Measurements from ENCODE around the gene PWP2. TPM values are rescaled to one million over a fixed set of nuclear protein-coding genes. Genes with fewer than 3 reads are reported as not detected.
"Not testable (repeated sequence)": the region's sequence is repeated elsewhere in the genome, so short reads cannot be mapped to it uniquely, and the experiment has no call there.

Gene PWP2
- total and polyA plus RNA-seq, 2 donors (not counting 1 experiment from before 2014, with no cell fraction given) = 3.6 to 13.5 TPM

DNA sequence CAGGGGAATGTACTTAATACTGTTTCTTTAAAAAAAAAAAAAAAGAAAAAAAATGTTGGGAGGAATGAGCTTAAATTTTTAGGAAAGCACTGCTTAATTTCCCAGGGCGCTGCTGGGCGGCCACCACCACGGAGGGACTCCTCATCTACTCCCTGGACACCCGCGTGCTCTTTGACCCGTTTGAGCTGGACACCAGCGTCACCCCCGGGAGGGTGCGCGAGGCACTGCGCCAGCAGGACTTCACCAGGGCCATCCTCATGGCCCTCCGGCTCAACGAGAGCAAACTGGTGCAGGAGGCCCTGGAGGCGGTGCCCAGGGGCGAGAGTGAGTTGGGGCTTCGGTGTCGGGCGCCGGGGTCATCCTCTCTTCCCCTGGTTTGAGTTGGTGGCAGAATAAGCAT lies 20.6 kb downstream of the PWP2 start:
- H4K20me1 ChIP-seq (ENCODE audit: control insufficient read depth, insufficient read depth, low read length, poor library complexity, severe bottlenecking); ATAC-seq (ENCODE audit: low read depth); H3K4me1 Mint-ChIP-seq; H3K27me3 Mint-ChIP-seq; H3K4me3 ChIP-seq (ENCODE audit: control extremely low read depth in 1 of 5, extremely low read depth in 1 of 5, insufficient read depth in 1 of 5, low read depth in 2 of 5, low read length in 4 of 5); intact Hi-C loops (cut with micrococcal nuclease); H3K9me3 ChIP-seq (ENCODE audit: control extremely low read depth in 1 of 3, control insufficient read depth in 2 of 3, insufficient read depth in 1 of 3, low read length in 2 of 3); H3K4me1 ChIP-seq (ENCODE audit: control insufficient read depth in 2 of 2, insufficient read depth in 2 of 2, low read length in 2 of 2); H3K79me2 ChIP-seq (ENCODE audit: control insufficient read depth, insufficient read depth, low read length); CTCF ChIA-PET; H3K4me3 Mint-ChIP-seq; H3K27ac Mint-ChIP-seq; H2AFZ ChIP-seq (ENCODE audit: insufficient read depth, low read depth, low read length, poor library complexity, severe bottlenecking); POLR2A ChIA-PET; H3K36me3 ChIP-seq (replicated peaks in 1 of 2; ENCODE audit: control extremely low read depth in 1 of 2, control insufficient read depth in 1 of 2, extremely low read depth in 1 of 2, insufficient read depth in 2 of 2, low read length in 1 of 2); H3K9ac ChIP-seq (ENCODE audit: low read length); H3K27ac ChIP-seq (ENCODE audit: low read length in 2 of 2); H3K9me3 Mint-ChIP-seq (ENCODE audit: insufficient read depth); H3K4me2 ChIP-seq (replicated peaks; ENCODE audit: low read depth, low read length, poor library complexity, severe bottlenecking); DNase-seq; H3K27me3 ChIP-seq (replicated peaks in 1 of 4; ENCODE audit: control extremely low read depth in 1 of 4, control insufficient read depth in 3 of 4, insufficient read depth in 4 of 4, low read length in 3 of 4): not testable (repeated sequence)
- no CpG with 5 or more reads among the region's 19 CpGs for WGBS (ENCODE audit: insufficient coverage)

- H3K9ac ChIP-seq (ENCODE audit: low read length); H3K36me3 ChIP-seq (replicated peaks in 1 of 2; ENCODE audit: control extremely low read depth in 1 of 2, control insufficient read depth in 1 of 2, extremely low read depth in 1 of 2, insufficient read depth in 2 of 2, low read length in 1 of 2); ATAC-seq (ENCODE audit: low read depth); H3K9me3 ChIP-seq (ENCODE audit: control extremely low read depth in 1 of 3, control insufficient read depth in 2 of 3, insufficient read depth in 1 of 3, low read length in 2 of 3); H3K27ac ChIP-seq (ENCODE audit: low read length in 2 of 2); H3K27me3 ChIP-seq (replicated peaks in 1 of 4; ENCODE audit: control extremely low read depth in 1 of 4, control insufficient read depth in 3 of 4, insufficient read depth in 4 of 4, low read length in 3 of 4); H3K27me3 Mint-ChIP-seq; intact Hi-C loops (cut with micrococcal nuclease); POLR2A ChIA-PET; H3K4me2 ChIP-seq (replicated peaks; ENCODE audit: low read depth, low read length, poor library complexity, severe bottlenecking); H3K4me3 ChIP-seq (ENCODE audit: control extremely low read depth in 1 of 5, extremely low read depth in 1 of 5, insufficient read depth in 1 of 5, low read depth in 2 of 5, low read length in 4 of 5); H3K4me1 Mint-ChIP-seq; H3K27ac Mint-ChIP-seq; H3K4me1 ChIP-seq (ENCODE audit: control insufficient read depth in 2 of 2, insufficient read depth in 2 of 2, low read length in 2 of 2); H3K79me2 ChIP-seq (ENCODE audit: control insufficient read depth, insufficient read depth, low read length); CTCF ChIA-PET; H4K20me1 ChIP-seq (ENCODE audit: control insufficient read depth, insufficient read depth, low read length, poor library complexity, severe bottlenecking); H3K4me3 Mint-ChIP-seq; DNase-seq; H2AFZ ChIP-seq (ENCODE audit: insufficient read depth, low read depth, low read length, poor library complexity, severe bottlenecking); H3K9me3 Mint-ChIP-seq (ENCODE audit: insufficient read depth): not testable (repeated sequence)
- no CpG with 5 or more reads among the region's 35 CpGs for WGBS (ENCODE audit: insufficient coverage)
These were observed 26.5 kb downstream of the PWP2 start for GRCh38 chr21:44133715-44134057.

DNA sequence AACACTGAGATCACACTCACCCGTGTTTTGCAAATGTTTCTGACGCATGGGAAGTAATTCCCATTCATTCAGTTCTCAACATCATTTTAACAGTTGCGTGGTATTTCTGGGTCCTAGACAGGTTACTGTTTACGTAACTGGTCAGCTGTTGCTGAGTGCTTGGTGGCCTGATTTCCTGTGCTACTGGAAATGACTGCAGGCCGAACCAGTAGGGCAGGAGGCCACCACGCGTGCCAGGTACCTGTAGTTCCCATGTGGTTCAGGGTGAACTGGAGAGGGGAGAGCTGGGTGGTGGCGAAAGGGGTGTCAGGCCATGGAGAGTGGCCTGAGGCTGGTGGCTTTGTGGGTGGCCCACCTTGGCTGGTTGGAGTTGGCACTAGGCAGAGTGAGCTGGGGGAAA lies 27.5 kb downstream of the PWP2 start:
- H3K9me3 ChIP-seq (ENCODE audit: control extremely low read depth in 1 of 3, control insufficient read depth in 2 of 3, insufficient read depth in 1 of 3, low read length in 2 of 3); H3K27me3 ChIP-seq (replicated peaks in 1 of 4; ENCODE audit: control extremely low read depth in 1 of 4, control insufficient read depth in 3 of 4, insufficient read depth in 4 of 4, low read length in 3 of 4); H3K27ac Mint-ChIP-seq; H3K4me3 ChIP-seq (ENCODE audit: control extremely low read depth in 1 of 5, extremely low read depth in 1 of 5, insufficient read depth in 1 of 5, low read depth in 2 of 5, low read length in 4 of 5); H2AFZ ChIP-seq (ENCODE audit: insufficient read depth, low read depth, low read length, poor library complexity, severe bottlenecking); H3K9ac ChIP-seq (ENCODE audit: low read length); H3K4me3 Mint-ChIP-seq; CTCF ChIA-PET; H4K20me1 ChIP-seq (ENCODE audit: control insufficient read depth, insufficient read depth, low read length, poor library complexity, severe bottlenecking); H3K79me2 ChIP-seq (ENCODE audit: control insufficient read depth, insufficient read depth, low read length); H3K4me1 ChIP-seq (ENCODE audit: control insufficient read depth in 2 of 2, insufficient read depth in 2 of 2, low read length in 2 of 2); POLR2A ChIA-PET; H3K4me2 ChIP-seq (replicated peaks; ENCODE audit: low read depth, low read length, poor library complexity, severe bottlenecking); H3K27me3 Mint-ChIP-seq; H3K4me1 Mint-ChIP-seq; H3K36me3 ChIP-seq (replicated peaks in 1 of 2; ENCODE audit: control extremely low read depth in 1 of 2, control insufficient read depth in 1 of 2, extremely low read depth in 1 of 2, insufficient read depth in 2 of 2, low read length in 1 of 2); H3K27ac ChIP-seq (ENCODE audit: low read length in 2 of 2); ATAC-seq (ENCODE audit: low read depth); DNase-seq; H3K9me3 Mint-ChIP-seq (ENCODE audit: insufficient read depth); intact Hi-C loops (cut with micrococcal nuclease): not testable (repeated sequence)
- no CpG with 5 or more reads among the region's 8 CpGs for WGBS (ENCODE audit: insufficient coverage)

DNA sequence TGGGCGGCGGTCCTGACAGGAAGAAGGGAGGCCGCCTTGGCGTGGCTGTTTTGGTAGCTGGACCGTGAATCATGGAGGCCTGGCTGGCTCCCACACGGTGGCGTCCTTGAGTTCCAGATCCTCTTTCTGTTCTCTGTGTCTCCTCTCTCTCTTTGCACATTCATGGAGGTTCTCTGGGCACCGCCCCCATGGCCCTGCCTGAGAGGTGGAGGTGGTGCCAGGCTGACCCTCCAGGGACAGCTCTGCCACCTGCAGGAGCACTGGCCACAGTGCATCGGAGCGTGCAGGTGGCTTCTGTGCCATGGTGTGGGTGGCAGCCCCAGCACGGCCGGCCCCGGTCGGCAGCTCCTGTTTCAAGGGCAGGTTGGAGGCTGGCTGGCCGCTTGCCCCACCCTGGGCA lies 30.8 kb downstream of the PWP2 start:
- CTCF ChIA-PET; H3K9me3 ChIP-seq (ENCODE audit: control extremely low read depth in 1 of 3, control insufficient read depth in 2 of 3, insufficient read depth in 1 of 3, low read length in 2 of 3); H3K4me1 Mint-ChIP-seq; intact Hi-C loops (cut with micrococcal nuclease); POLR2A ChIA-PET; H3K4me1 ChIP-seq (ENCODE audit: control insufficient read depth in 2 of 2, insufficient read depth in 2 of 2, low read length in 2 of 2); H3K4me2 ChIP-seq (replicated peaks; ENCODE audit: low read depth, low read length, poor library complexity, severe bottlenecking); H3K27me3 Mint-ChIP-seq; H4K20me1 ChIP-seq (ENCODE audit: control insufficient read depth, insufficient read depth, low read length, poor library complexity, severe bottlenecking); H3K9ac ChIP-seq (ENCODE audit: low read length); H3K4me3 ChIP-seq (ENCODE audit: control extremely low read depth in 1 of 5, extremely low read depth in 1 of 5, insufficient read depth in 1 of 5, low read depth in 2 of 5, low read length in 4 of 5); H3K27ac ChIP-seq (ENCODE audit: low read length in 2 of 2); H3K27me3 ChIP-seq (replicated peaks in 1 of 4; ENCODE audit: control extremely low read depth in 1 of 4, control insufficient read depth in 3 of 4, insufficient read depth in 4 of 4, low read length in 3 of 4); DNase-seq; H3K79me2 ChIP-seq (ENCODE audit: control insufficient read depth, insufficient read depth, low read length); H3K36me3 ChIP-seq (replicated peaks in 1 of 2; ENCODE audit: control extremely low read depth in 1 of 2, control insufficient read depth in 1 of 2, extremely low read depth in 1 of 2, insufficient read depth in 2 of 2, low read length in 1 of 2); H3K9me3 Mint-ChIP-seq (ENCODE audit: insufficient read depth); H3K27ac Mint-ChIP-seq; H2AFZ ChIP-seq (ENCODE audit: insufficient read depth, low read depth, low read length, poor library complexity, severe bottlenecking); H3K4me3 Mint-ChIP-seq: not testable (repeated sequence)
- no CpG with 5 or more reads among the region's 15 CpGs for WGBS (ENCODE audit: insufficient coverage)
- ATAC-seq (ENCODE audit: low read depth) = peak; percentile 66

Measured in B cell (primary cell).